OCI-LY3 (cell line): ENCODE measurements around the gene THTPA.

ENCODE experiments used
- H2AFZ ChIP-seq: fragments of 200-600, 300-600 bp; shearing (Covaris generic); 2 replicates; pipeline ENCODE4 v1.6.0; 2014; ENCODE audit warnings: antibody characterized with exemption, low read depth, low read length
- H3K27ac ChIP-seq: fragments of 200-600, 300-600 bp; sonication (generic); 2 replicates; pipeline ENCODE4 v1.5.1; 2014; ENCODE audit warnings: mild to moderate bottlenecking, low read length, moderate library complexity, mixed read lengths
- H3K27me3 ChIP-seq: fragments of 200-600, 300-600 bp; sonication (generic); 2 replicates; pipeline ENCODE4 v1.6.1; 2014; ENCODE audit warnings: low read depth, low read length, mixed read lengths
- H3K36me3 ChIP-seq: fragments of 200-600, 300-600 bp; sonication (generic); replicated peaks from 2 replicates; pipeline ENCODE3; 2014; ENCODE audit warnings: low read depth, low read length, mixed read lengths
- H3K4me1 ChIP-seq: fragments of 300-600, 200-600 bp; sonication (generic); 2 replicates; pipeline ENCODE4 v1.6.1; 2014; ENCODE audit warnings: low read length, mixed read lengths
- H3K4me2 ChIP-seq: fragments of 200-600, 300-600 bp; sonication (generic); 2 replicates; pipeline ENCODE4 v1.6.1; 2014; ENCODE audit warnings: low read length, mixed read lengths
- H3K4me3 ChIP-seq: fragments of 300-600, 200-600 bp; sonication (generic); 2 replicates; pipeline ENCODE4 v1.5.1; 2014; ENCODE audit warnings: antibody characterized with exemption, mild to moderate bottlenecking, low read length, moderate library complexity
- H3K79me2 ChIP-seq: fragments of 300-600, 200-600 bp; shearing (Covaris generic); 2 replicates; pipeline ENCODE4 v1.6.1; 2014; ENCODE audit warnings: mild to moderate bottlenecking, low read length, mixed read lengths
- H3K9ac ChIP-seq: fragments of 300-600, 200-600 bp; shearing (Covaris generic); 2 replicates; pipeline ENCODE4 v1.6.0; 2014; ENCODE audit warnings: mild to moderate bottlenecking, low read length, moderate library complexity
- H3K9me3 ChIP-seq: fragments of 200-600, 300-600 bp; shearing (Covaris generic); 2 replicates; pipeline ENCODE4 v1.6.1; 2014; ENCODE audit warnings: low read length, mixed read lengths; ENCODE audit not compliant: insufficient read depth
- H4K20me1 ChIP-seq: fragments of 200-600, 300-600 bp; sonication (generic); 2 replicates; pipeline ENCODE4 v1.6.1; 2016; ENCODE audit warnings: low read length, mixed read lengths; ENCODE audit not compliant: insufficient read depth
- EZH2phosphoT487 ChIP-seq: fragments of 200-600 bp; shearing (Covaris generic); IDR thresholded peaks from 2 replicates; pipeline ENCODE4 v1.6.1; 2018; ENCODE audit warnings: antibody characterized with exemption, mixed run types, low read depth
- TF ChIP-seq, protein P1 (sequence below): fragments of 200-600, 300-600 bp; sonication (generic); IDR thresholded peaks from 2 replicates; pipeline ENCODE4 v1.5.1; 2014; ENCODE audit warnings: antibody characterized with exemption, low read length, low read depth

THTPA gene

DNA sequence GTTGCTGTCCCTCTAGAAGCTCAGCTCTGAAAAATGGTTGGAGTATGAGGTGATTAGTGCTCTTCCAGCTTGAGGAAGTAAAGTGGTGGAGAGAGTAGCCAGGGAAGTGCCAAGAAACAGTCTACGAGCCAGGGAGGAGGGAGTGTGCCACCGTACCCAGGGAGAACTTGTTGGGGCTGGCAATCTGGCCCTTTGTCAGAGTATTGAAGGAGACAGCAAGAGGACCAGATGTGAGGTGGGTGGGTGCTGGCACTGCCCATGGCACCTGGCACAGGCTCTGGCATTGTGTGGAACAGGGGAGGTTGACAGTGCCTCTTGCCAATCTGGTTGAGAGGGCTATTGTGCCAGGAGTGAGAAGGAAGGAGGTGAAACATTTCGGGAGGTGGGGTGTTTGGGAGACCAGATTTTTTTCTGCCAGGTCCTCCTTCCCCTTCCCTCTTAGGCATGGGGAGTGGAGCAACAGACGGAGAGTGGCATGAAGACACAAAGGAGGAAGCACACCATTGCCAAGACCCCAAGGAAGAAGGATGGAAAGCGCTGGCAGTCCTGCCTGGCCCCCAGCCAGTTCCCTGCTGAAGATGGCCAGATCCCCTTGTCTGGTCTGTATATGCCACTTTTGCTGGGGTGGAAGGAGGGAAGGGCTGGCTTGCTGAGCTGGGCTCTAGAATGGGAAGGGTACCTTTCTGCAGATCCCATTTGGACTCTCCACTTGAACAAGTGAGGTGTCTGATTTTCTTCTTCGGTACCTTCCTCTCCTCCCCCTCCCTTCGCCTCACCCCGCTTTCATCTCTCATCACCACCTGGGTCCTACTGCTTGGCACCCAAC is 42.0 kb upstream of the THTPA start:
- no peaks in the 10 kb centered on the region for H3K36me3 ChIP-seq
- H4K20me1 ChIP-seq: no peaks in the 10 kb centered on the region
- H3K79me2 ChIP-seq: no peaks in the 10 kb centered on the region
- H2AFZ ChIP-seq: no peak overlapping the region
- no peak overlapping the region for H3K4me2 ChIP-seq
- H3K4me3 ChIP-seq: no peak overlapping the region
- no peaks in the 10 kb centered on the region for H3K4me1 ChIP-seq
- no peak overlapping the region for H3K9ac ChIP-seq
- no peaks in the 10 kb centered on the region for H3K27me3 ChIP-seq
- H3K9me3 ChIP-seq: no peaks in the 10 kb centered on the region
- TF ChIP-seq, protein P1, sequence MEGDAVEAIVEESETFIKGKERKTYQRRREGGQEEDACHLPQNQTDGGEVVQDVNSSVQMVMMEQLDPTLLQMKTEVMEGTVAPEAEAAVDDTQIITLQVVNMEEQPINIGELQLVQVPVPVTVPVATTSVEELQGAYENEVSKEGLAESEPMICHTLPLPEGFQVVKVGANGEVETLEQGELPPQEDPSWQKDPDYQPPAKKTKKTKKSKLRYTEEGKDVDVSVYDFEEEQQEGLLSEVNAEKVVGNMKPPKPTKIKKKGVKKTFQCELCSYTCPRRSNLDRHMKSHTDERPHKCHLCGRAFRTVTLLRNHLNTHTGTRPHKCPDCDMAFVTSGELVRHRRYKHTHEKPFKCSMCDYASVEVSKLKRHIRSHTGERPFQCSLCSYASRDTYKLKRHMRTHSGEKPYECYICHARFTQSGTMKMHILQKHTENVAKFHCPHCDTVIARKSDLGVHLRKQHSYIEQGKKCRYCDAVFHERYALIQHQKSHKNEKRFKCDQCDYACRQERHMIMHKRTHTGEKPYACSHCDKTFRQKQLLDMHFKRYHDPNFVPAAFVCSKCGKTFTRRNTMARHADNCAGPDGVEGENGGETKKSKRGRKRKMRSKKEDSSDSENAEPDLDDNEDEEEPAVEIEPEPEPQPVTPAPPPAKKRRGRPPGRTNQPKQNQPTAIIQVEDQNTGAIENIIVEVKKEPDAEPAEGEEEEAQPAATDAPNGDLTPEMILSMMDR: no peak
- TF ChIP-seq EZH2phosphoT487: no peak
- no peak overlapping the region for H3K27ac ChIP-seq

DNA sequence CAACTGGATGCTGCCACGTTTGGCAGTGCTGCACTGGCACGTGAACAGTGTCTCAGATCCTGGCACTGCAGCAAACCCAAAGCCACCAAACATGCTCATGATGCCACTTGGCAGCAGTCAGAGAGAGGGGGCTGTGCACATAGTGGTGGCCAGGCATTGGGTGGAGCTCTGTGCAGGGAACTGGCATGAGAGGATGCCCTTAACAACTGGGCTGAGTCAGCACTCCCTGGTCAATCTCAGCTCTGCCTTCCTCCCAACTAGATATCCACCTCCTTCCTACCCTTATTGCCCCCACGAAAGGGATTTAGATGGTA is 41.5 kb upstream of the THTPA start:
- H2AFZ ChIP-seq: no peak overlapping the region
- no peaks in the 10 kb centered on the region for H4K20me1 ChIP-seq
- H3K27ac ChIP-seq: no peak overlapping the region
- H3K4me1 ChIP-seq: no peaks in the 10 kb centered on the region
- H3K36me3 ChIP-seq: no peaks in the 10 kb centered on the region
- no peak overlapping the region for H3K4me3 ChIP-seq
- no peaks in the 10 kb centered on the region for H3K79me2 ChIP-seq
- no peaks in the 10 kb centered on the region for H3K27me3 ChIP-seq
- no peak overlapping the region for H3K9ac ChIP-seq
- H3K4me2 ChIP-seq: no peak overlapping the region
- H3K9me3 ChIP-seq: no peaks in the 10 kb centered on the region
- TF ChIP-seq, protein P1: no peak
- no peak for TF ChIP-seq EZH2phosphoT487

GRCh38 chr14:23517650-23518326 is 38.3 kb upstream of the THTPA start:
- no peaks in the 10 kb centered on the region for H3K4me1 ChIP-seq
- no peaks in the 10 kb centered on the region for H3K79me2 ChIP-seq
- H3K4me2 ChIP-seq: no peak overlapping the region
- no peaks in the 10 kb centered on the region for H3K27me3 ChIP-seq
- TF ChIP-seq EZH2phosphoT487: no peak
- TF ChIP-seq, protein P1: no peak
- no peaks in the 10 kb centered on the region for H3K9me3 ChIP-seq
- no peak overlapping the region for H3K9ac ChIP-seq
- no peak overlapping the region for H3K4me3 ChIP-seq
- no peaks in the 10 kb centered on the region for H3K36me3 ChIP-seq
- no peak overlapping the region for H2AFZ ChIP-seq
- H4K20me1 ChIP-seq: no peaks in the 10 kb centered on the region
- H3K27ac ChIP-seq: no peak overlapping the region

DNA sequence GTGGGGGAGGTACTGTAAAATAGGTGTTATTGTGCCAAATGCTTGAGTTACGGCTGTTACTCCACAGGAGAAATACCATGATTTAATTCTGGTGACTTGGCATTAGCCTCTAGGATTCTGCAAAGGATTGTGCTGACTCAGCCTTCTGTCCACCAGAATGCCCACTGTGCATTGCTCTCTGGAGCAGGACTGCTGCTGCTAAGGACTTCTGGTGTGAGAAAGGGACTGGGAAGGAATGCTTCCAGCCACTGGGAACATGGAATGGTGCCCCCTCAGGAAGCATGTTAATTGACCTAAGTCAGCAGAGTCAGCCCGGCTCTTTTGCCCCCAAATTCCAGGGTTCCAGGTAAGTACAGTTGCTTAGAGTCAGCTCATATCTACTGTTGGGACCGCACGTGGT is 37.4 kb upstream of the THTPA start:
- no peak overlapping the region for H3K4me3 ChIP-seq
- TF ChIP-seq, protein P1: no peak
- TF ChIP-seq EZH2phosphoT487: no peak
- no peaks in the 10 kb centered on the region for H3K4me1 ChIP-seq
- H3K4me2 ChIP-seq: no peak overlapping the region
- H4K20me1 ChIP-seq: no peaks in the 10 kb centered on the region
- no peak overlapping the region for H3K27ac ChIP-seq
- H3K36me3 ChIP-seq: no peaks in the 10 kb centered on the region
- H3K79me2 ChIP-seq: no peaks in the 10 kb centered on the region
- no peaks in the 10 kb centered on the region for H3K9me3 ChIP-seq
- no peak overlapping the region for H3K9ac ChIP-seq
- H2AFZ ChIP-seq: no peak overlapping the region
- H3K27me3 ChIP-seq: no peaks in the 10 kb centered on the region
